ENCODE results near the gene PRSS57. TPM values are rescaled to one million over a fixed set of nuclear protein-coding genes. Genes with fewer than 3 reads are reported as not detected.

PRSS57 gene
- total and polyA plus RNA-seq, 2 of the 13 experiments (the other 11 are each of a cell fraction or from before 2014, with no cell fraction given): 0.12 TPM; not detected in 1

GRCh38 chr19:720345-721160 is 25.3 kb upstream of the PRSS57 start (continued):
- no peak for TF ChIP-seq ZBTB34 (CRISPR knock-in tag; IDR thresholded peaks at IDR 0.05)
- no peak for TF ChIP-seq YEATS2 (CRISPR knock-in tag; IDR thresholded peaks at IDR 0.05; ENCODE audit: borderline replicate concordance)
- no peak; the same call in 1 of the 2 replicates for TF ChIP-seq MAX (IDR thresholded peaks at IDR 0.05)
- no peak for TF ChIP-seq TAF15 (IDR thresholded peaks at IDR 0.05; ENCODE audit: low read depth, low read length, poor library complexity, severe bottlenecking)
- TF ChIP-seq ZNF282 (IDR thresholded peaks at IDR 0.05; ENCODE audit: partially characterized antibody): no peak
- no peak for TF ChIP-seq ZNF496 (CRISPR knock-in tag; IDR thresholded peaks at IDR 0.05; ENCODE audit: insufficient replicate concordance)
- no peak for TF ChIP-seq ZNF83 (CRISPR knock-in tag; IDR thresholded peaks at IDR 0.05; ENCODE audit: borderline replicate concordance)
- no peak for TF ChIP-seq ZNF121 (CRISPR knock-in tag; IDR thresholded peaks at IDR 0.05)
- no peak for TF ChIP-seq ZBTB25 (CRISPR knock-in tag; IDR thresholded peaks at IDR 0.05)
- TF ChIP-seq TRAFD1 (CRISPR knock-in tag; IDR thresholded peaks at IDR 0.05; ENCODE audit: borderline replicate concordance): no peak
- no peak for TF ChIP-seq ZNF362 (CRISPR knock-in tag; IDR thresholded peaks at IDR 0.05; ENCODE audit: borderline replicate concordance)
- TF ChIP-seq ZNF567 (CRISPR knock-in tag; IDR thresholded peaks at IDR 0.05; ENCODE audit: borderline replicate concordance): no peak
- no peak for TF ChIP-seq SP4 (CRISPR knock-in tag; IDR thresholded peaks at IDR 0.05)
- TF ChIP-seq PBX2 (CRISPR knock-in tag; IDR thresholded peaks at IDR 0.05): no peak
- TF ChIP-seq MAFK (conservative IDR thresholded peaks at IDR 0.05 in 1 of 2, IDR thresholded peaks at IDR 0.05 in 1 of 2; ENCODE audit: low read length in 2 of 2): no peak

Data from HepG2 (cell line).